ENCODE data around the gene CORO2B. TPM values are rescaled to one million over a fixed set of nuclear protein-coding genes. Genes with fewer than 3 reads are reported as not detected.

Gene CORO2B
- total RNA-seq, 4 donors from 2014 or later = 3.1 to 9.6 (median 8.6) TPM

- Histone ChIP-seq H3K9me3 (no peaks in the 10 kb centered on the region), H3K27me3 (no peaks in the 10 kb centered on the region), H3K4me1 (peaks cover 7 to 9% of the 10 kb centered on the region in 2 donors), H3K4me3 (replicated peaks in 1 of 3) (no peak overlapping the region), H3K27ac (no peak overlapping the region), H3K36me3 (no peaks in the 10 kb centered on the region)
- WGBS, 2 donors = 95 to 100% methylated on average over 1 of the region's 1 CpG
- intact Hi-C loops (cut with DNase I) = no loop called here
- no peak for TF ChIP-seq POLR2A (IDR thresholded peaks at IDR 0.05)
- no peak for DNase-seq
Measured at GRCh38 chr15:68617777-68618176, 39.0 kb downstream of the CORO2B start.

GRCh38 chr15:68618394-68618793 is 39.6 kb downstream of the CORO2B start:
- DNase-seq = no peak
- Histone ChIP-seq H3K4me1 (peaks cover 7 to 9% of the 10 kb centered on the region in 2 donors), H3K27ac (no peak overlapping the region), H3K36me3 (no peaks in the 10 kb centered on the region), H3K4me3 (replicated peaks in 1 of 3) (no peak overlapping the region), H3K9me3 (no peaks in the 10 kb centered on the region), H3K27me3 (no peaks in the 10 kb centered on the region)
- TF ChIP-seq CTCF (IDR thresholded peaks at IDR 0.05) = no peak
- TF ChIP-seq POLR2A (IDR thresholded peaks at IDR 0.05) = no peak
- intact Hi-C loops (cut with DNase I) = no loop called here
- WGBS, 2 donors = 53 to 85% methylated on average over 4 of the region's 4 CpGs

GRCh38 chr15:68618908-68619698 is 40.3 kb downstream of the CORO2B start:
- Histone ChIP-seq H3K27me3 (no peaks in the 10 kb centered on the region), H3K36me3 (no peaks in the 10 kb centered on the region), H3K4me3 (replicated peaks in 1 of 3) (no peak overlapping the region), H3K4me1 (peaks cover 7 to 9% of the 10 kb centered on the region in 2 donors), H3K27ac (no peak overlapping the region), H3K9me3 (no peaks in the 10 kb centered on the region)
- TF ChIP-seq POLR2A (IDR thresholded peaks at IDR 0.05) = no peak
- TF ChIP-seq CTCF (IDR thresholded peaks at IDR 0.05) = no peak
- no peak for DNase-seq
- WGBS, 2 donors = 87 to 94% methylated on average over 4 of the region's 4 CpGs
- intact Hi-C loops (cut with DNase I) = no loop called here

GRCh38 chr15:68620721-68621527 is 42.1 kb downstream of the CORO2B start:
- Histone ChIP-seq H3K4me3 (replicated peaks in 1 of 3) (no peak overlapping the region), H3K9me3 (no peaks in the 10 kb centered on the region), H3K27me3 (no peaks in the 10 kb centered on the region), H3K27ac (peak overlapping the region in 2 of 3 donors; percentile 17 to 18), H3K4me1 (peaks cover 0 to 7% of the 10 kb centered on the region in 2 donors), H3K36me3 (no peaks in the 10 kb centered on the region)
- TF ChIP-seq POLR2A (IDR thresholded peaks at IDR 0.05) (no peak), CTCF (IDR thresholded peaks at IDR 0.05) (no peak)
- WGBS, 2 donors = 81 to 87% methylated on average over 19 of the region's 19 CpGs
- DNase-seq = peak; percentile 43 to 51
- intact Hi-C loops (cut with DNase I) = no loop called here

- no peak overlapping the region for H3K4me3 ChIP-seq (replicated peaks in 1 of 3)
- no peaks in the 10 kb centered on the region for H3K9me3 ChIP-seq
- 86 to 96% methylated on average over 1 of the region's 1 CpG for WGBS, 2 donors
- peaks cover 0 to 7% of the 10 kb centered on the region in 2 donors for H3K4me1 ChIP-seq
- no peak overlapping the region for H3K27ac ChIP-seq
- DNase-seq = no peak
- no peaks in the 10 kb centered on the region for H3K27me3 ChIP-seq
- intact Hi-C loops (cut with DNase I) = no loop called here
- H3K36me3 ChIP-seq = no peaks in the 10 kb centered on the region
- TF ChIP-seq POLR2A (IDR thresholded peaks at IDR 0.05) (no peak), CTCF (IDR thresholded peaks at IDR 0.05) (no peak)
Measured at GRCh38 chr15:68621535-68621934, 42.7 kb downstream of the CORO2B start.

Data from thyroid gland (tissue), 4 donors.